Measurements from ENCODE around the gene GPC5.

Gene GPC5

GRCh38 chr13:91467236-91467635, 68.8 kb downstream of the GPC5 start:
- Mint-ChIP-seq H3K9me3 (no peaks in the 10 kb centered on the region), H3K4me1 (no peaks in the 10 kb centered on the region), H3K4me3 (no peak overlapping the region), H3K36me3 (no peaks in the 10 kb centered on the region), H3K27ac (no peak overlapping the region)
- no peak for ATAC-seq
- no peak for DNase-seq (ENCODE audit: low spot score in 2 of 2)

GRCh38 chr13:91468301-91468700, 69.9 kb downstream of the GPC5 start:
- H3K9me3 Mint-ChIP-seq, result no peaks in the 10 kb centered on the region
- H3K36me3 Mint-ChIP-seq, result no peaks in the 10 kb centered on the region
- ATAC-seq, result no peak
- no peaks in the 10 kb centered on the region for H3K4me1 Mint-ChIP-seq
- H3K4me3 Mint-ChIP-seq, result no peak overlapping the region
- DNase-seq (ENCODE audit: low spot score in 2 of 2), result no peak
- H3K27ac Mint-ChIP-seq, result no peak overlapping the region

- no peak for ATAC-seq
Observed at GRCh38 chr13:91470084-91470621, 71.7 kb downstream of the GPC5 start.

GRCh38 chr13:91470681-91471080, 72.3 kb downstream of the GPC5 start:
- no peaks in the 10 kb centered on the region for H3K9me3 Mint-ChIP-seq
- H3K36me3 Mint-ChIP-seq, result no peaks in the 10 kb centered on the region
- ATAC-seq (no peak), DNase-seq (ENCODE audit: low spot score in 2 of 2) (no peak)
- no peak overlapping the region for H3K4me3 Mint-ChIP-seq
- no peaks in the 10 kb centered on the region for H3K4me1 Mint-ChIP-seq
- H3K27ac Mint-ChIP-seq, result no peak overlapping the region

More at GRCh38 chr13:91470084-91470621, 71.7 kb downstream of the GPC5 start:
- Mint-ChIP-seq H3K4me1 (no peaks in the 10 kb centered on the region), H3K36me3 (no peaks in the 10 kb centered on the region), H3K9me3 (no peaks in the 10 kb centered on the region), H3K27ac (no peak overlapping the region), H3K4me3 (no peak overlapping the region)
- DNase-seq (ENCODE audit: low spot score in 2 of 2), result no peak

GRCh38 chr13:91482427-91482826, 84.0 kb downstream of the GPC5 start:
- DNase-seq (ENCODE audit: low spot score in 2 of 2) (no peak), ATAC-seq (no peak)
- no peaks in the 10 kb centered on the region for H3K4me1 Mint-ChIP-seq
- no peak overlapping the region for H3K4me3 Mint-ChIP-seq
- no peaks in the 10 kb centered on the region for H3K36me3 Mint-ChIP-seq
- H3K27ac Mint-ChIP-seq, result no peak overlapping the region
- no peaks in the 10 kb centered on the region for H3K9me3 Mint-ChIP-seq

GRCh38 chr13:91491980-91492379, 93.6 kb downstream of the GPC5 start:
- Mint-ChIP-seq H3K9me3 (peaks cover 10% of the 10 kb centered on the region), H3K4me3 (no peak overlapping the region), H3K4me1 (no peaks in the 10 kb centered on the region), H3K36me3 (no peaks in the 10 kb centered on the region), H3K27ac (no peak overlapping the region)
- DNase-seq (ENCODE audit: low spot score in 2 of 2) (no peak), ATAC-seq (no peak)

- Mint-ChIP-seq H3K4me1 (no peaks in the 10 kb centered on the region), H3K36me3 (no peaks in the 10 kb centered on the region), H3K4me3 (no peak overlapping the region), H3K27ac (no peak overlapping the region), H3K9me3 (peaks cover 13% of the 10 kb centered on the region)
- ATAC-seq (no peak), DNase-seq (ENCODE audit: low spot score in 2 of 2) (no peak)
Observed at GRCh38 chr13:91493442-91493841, 95.0 kb downstream of the GPC5 start.

GRCh38 chr13:91498298-91498697, 99.9 kb downstream of the GPC5 start:
- H3K36me3 Mint-ChIP-seq, result no peaks in the 10 kb centered on the region
- no peak for DNase-seq (ENCODE audit: low spot score in 2 of 2)
- H3K9me3 Mint-ChIP-seq, result peaks cover 19% of the 10 kb centered on the region
- no peak overlapping the region for H3K4me3 Mint-ChIP-seq
- no peak overlapping the region for H3K27ac Mint-ChIP-seq
- ATAC-seq, result no peak
- no peaks in the 10 kb centered on the region for H3K4me1 Mint-ChIP-seq

GRCh38 chr13:91504216-91504615, 105.8 kb downstream of the GPC5 start:
- no peak for DNase-seq (ENCODE audit: low spot score in 2 of 2)
- Mint-ChIP-seq H3K4me1 (no peaks in the 10 kb centered on the region), H3K36me3 (no peaks in the 10 kb centered on the region), H3K4me3 (no peak overlapping the region), H3K9me3 (peaks cover 6% of the 10 kb centered on the region), H3K27ac (no peak overlapping the region)
- ATAC-seq, result no peak

GRCh38 chr13:91506759-91507158, 108.3 kb downstream of the GPC5 start:
- ATAC-seq (no peak), DNase-seq (ENCODE audit: low spot score in 2 of 2) (no peak)
- no peaks in the 10 kb centered on the region for H3K36me3 Mint-ChIP-seq
- no peaks in the 10 kb centered on the region for H3K4me1 Mint-ChIP-seq
- H3K27ac Mint-ChIP-seq, result no peak overlapping the region
- peaks cover 6% of the 10 kb centered on the region for H3K9me3 Mint-ChIP-seq
- no peak overlapping the region for H3K4me3 Mint-ChIP-seq

- DNase-seq (ENCODE audit: low spot score in 2 of 2) (no peak), ATAC-seq (no peak)
- H3K4me3 Mint-ChIP-seq, result no peak overlapping the region
- no peak overlapping the region for H3K27ac Mint-ChIP-seq
- no peaks in the 10 kb centered on the region for H3K4me1 Mint-ChIP-seq
- H3K9me3 Mint-ChIP-seq, result peaks cover 10% of the 10 kb centered on the region
- no peaks in the 10 kb centered on the region for H3K36me3 Mint-ChIP-seq
Observed at GRCh38 chr13:91510058-91510457, 111.6 kb downstream of the GPC5 start.

GRCh38 chr13:91513790-91514189, 115.4 kb downstream of the GPC5 start:
- no peak for ATAC-seq
- Mint-ChIP-seq H3K9me3 (peaks cover 15% of the 10 kb centered on the region), H3K4me3 (no peak overlapping the region), H3K36me3 (no peaks in the 10 kb centered on the region), H3K27ac (no peak overlapping the region), H3K4me1 (no peaks in the 10 kb centered on the region)
- no peak for DNase-seq (ENCODE audit: low spot score in 2 of 2)

- ATAC-seq (no peak), DNase-seq (ENCODE audit: low spot score in 2 of 2) (no peak)
- H3K4me3 Mint-ChIP-seq, result no peak overlapping the region
- no peak overlapping the region for H3K27ac Mint-ChIP-seq
- H3K36me3 Mint-ChIP-seq, result no peaks in the 10 kb centered on the region
- H3K9me3 Mint-ChIP-seq, result peaks cover 11% of the 10 kb centered on the region
- no peaks in the 10 kb centered on the region for H3K4me1 Mint-ChIP-seq
Observed at GRCh38 chr13:91516799-91517198, 118.4 kb downstream of the GPC5 start.

- no peaks in the 10 kb centered on the region for H3K4me1 Mint-ChIP-seq
- DNase-seq (ENCODE audit: low spot score in 2 of 2), result no peak
- no peak overlapping the region for H3K4me3 Mint-ChIP-seq
- H3K9me3 Mint-ChIP-seq, result peaks cover 7% of the 10 kb centered on the region
- no peak for ATAC-seq
- no peaks in the 10 kb centered on the region for H3K36me3 Mint-ChIP-seq
- H3K27ac Mint-ChIP-seq, result no peak overlapping the region
Observed at GRCh38 chr13:91520952-91521351, 122.5 kb downstream of the GPC5 start.

- H3K4me3 Mint-ChIP-seq, result no peak overlapping the region
- DNase-seq (ENCODE audit: low spot score in 2 of 2), result no peak
- ATAC-seq, result no peak
- H3K4me1 Mint-ChIP-seq, result no peaks in the 10 kb centered on the region
- no peaks in the 10 kb centered on the region for H3K36me3 Mint-ChIP-seq
- H3K27ac Mint-ChIP-seq, result no peak overlapping the region
- H3K9me3 Mint-ChIP-seq, result peaks cover 5% of the 10 kb centered on the region
Observed at GRCh38 chr13:91523116-91523515, 124.7 kb downstream of the GPC5 start.

GRCh38 chr13:91526543-91527033, 128.2 kb downstream of the GPC5 start:
- H3K36me3 Mint-ChIP-seq, result no peaks in the 10 kb centered on the region
- no peaks in the 10 kb centered on the region for H3K4me1 Mint-ChIP-seq
- H3K4me3 Mint-ChIP-seq, result no peak overlapping the region
- H3K27ac Mint-ChIP-seq, result no peak overlapping the region
- no peak for ATAC-seq
- DNase-seq (ENCODE audit: low spot score in 2 of 2), result no peak
- peaks cover 8% of the 10 kb centered on the region for H3K9me3 Mint-ChIP-seq
